K562 (cell line): Measurements from ENCODE around the gene TP53I3. TPM values are rescaled to one million over a fixed set of nuclear protein-coding genes. Genes with fewer than 3 reads are reported as not detected.
A peak's percentile ranks its signal among the peaks of the same experiment; 100 is the strongest.

Experiments
- BDP1 ChIP-seq: IDR thresholded peaks from 3 replicates; pipeline ENCODE4 v1.6.1; 2011; ENCODE audit not compliant: insufficient read length, insufficient read depth
- EP300 ChIP-seq: IDR thresholded peaks from 2 replicates; pipeline ENCODE4 v1.6.1; 2012; ENCODE audit warnings: low read length, improper control_type of control experiment
- KDM5B ChIP-seq: fragments of 200-600 bp; sonication (generic); IDR thresholded peaks from 2 replicates; pipeline ENCODE4 v1.6.1; 2012; ENCODE audit warnings: low read depth, mild to moderate bottlenecking, moderate library complexity, low read length, control low read depth, inconsistent platforms; ENCODE audit not compliant: insufficient replicate concordance
- MCM2 ChIP-seq: fragments of 450-650 bp; IDR thresholded peaks from 2 replicates; pipeline ENCODE4 v1.6.1; 2017; ENCODE audit warnings: low read depth, mild to moderate bottlenecking
- MCM3 ChIP-seq: fragments of 450-650 bp; IDR thresholded peaks from 2 replicates; pipeline ENCODE4 v1.6.1; 2016
- NCOA6 ChIP-seq: fragments of 450-650 bp; IDR thresholded peaks from 2 replicates; pipeline ENCODE4 v1.6.1; 2017; ENCODE audit warnings: mild to moderate bottlenecking
- NELFE ChIP-seq: IDR thresholded peaks from 2 replicates; pipeline ENCODE4 v1.6.1; 2011; ENCODE audit warnings: mild to moderate bottlenecking; ENCODE audit not compliant: insufficient read depth, insufficient read length
- NFATC3 ChIP-seq: fragments of 450-650 bp; IDR thresholded peaks from 2 replicates; pipeline ENCODE4 v1.6.1; 2017; ENCODE audit warnings: mild to moderate bottlenecking
- NR3C1 ChIP-seq: sonication (generic); formaldehyde crosslinking; IDR thresholded peaks from 2 replicates; pipeline ENCODE4 v1.8.1; 2022; ENCODE audit warnings: missing genetic modification reagents
- PCBP1 ChIP-seq: fragments of 200-400 bp; formaldehyde crosslinking; IDR thresholded peaks from 2 replicates; pipeline ENCODE4 v1.6.1; 2018; ENCODE audit warnings: mild to moderate bottlenecking, low read depth, low read length; ENCODE audit not compliant: poor library complexity, severe bottlenecking
- POLR3A ChIP-seq: IDR thresholded peaks from 2 replicates; pipeline ENCODE4 v1.6.1; 2011; ENCODE audit warnings: borderline replicate concordance, mild to moderate bottlenecking, moderate library complexity; ENCODE audit not compliant: insufficient read length, insufficient read depth; ENCODE audit errors: extremely low read depth
- PRDM10 ChIP-seq: fragments of 450-650 bp; IDR thresholded peaks from 2 replicates; pipeline ENCODE4 v1.6.1; 2018; ENCODE audit not compliant: partially characterized antibody
- RBM15 ChIP-seq: fragments of 200-400 bp; formaldehyde crosslinking; IDR thresholded peaks from 2 replicates; pipeline ENCODE4 v1.6.1; 2018; ENCODE audit warnings: mild to moderate bottlenecking, low read length, moderate library complexity; ENCODE audit not compliant: insufficient read depth
- SRSF9 ChIP-seq: fragments of 200-400 bp; formaldehyde crosslinking; IDR thresholded peaks from 2 replicates; pipeline ENCODE4 v1.6.1; 2017; ENCODE audit warnings: low read depth, low read length, borderline replicate concordance
- ZNF124 ChIP-seq: sonication (generic); formaldehyde crosslinking; IDR thresholded peaks from 2 replicates; pipeline ENCODE4 v1.8.1; 2022; ENCODE audit warnings: missing genetic modification reagents
- ZNF224 ChIP-seq: sonication (generic); formaldehyde crosslinking; IDR thresholded peaks from 2 replicates; pipeline ENCODE4 v1.8.0; 2022; ENCODE audit warnings: mild to moderate bottlenecking, missing genetic modification reagents
- ZNF518B ChIP-seq: fragments of 250-450 bp; sonication (Bioruptor Pico); IDR thresholded peaks from 2 replicates; pipeline ENCODE4 v1.5.0; 2021; ENCODE audit warnings: mild to moderate bottlenecking, moderate library complexity
- polyA plus RNA-seq, 8 experiments: library from polyadenylated mRNA; depleted of rRNA in 4 of 8; stranded (reverse) in 5 of 8; unstranded in 3 of 8; fragments of >200 nt; fragmentation: Nextera tagmentation in 2 of 8; fragmentation: Illumina TruSeq in 1 of 8; extraction: Ambion mirVana in 2 of 8; extraction: Trizol in 1 of 8; gene quantifications; 2 replicates each; pipeline versions ENCODE4 v1.2.1 to v1.2.3, GENCODE V29; 2011 to 2014; ENCODE audit warnings: inconsistent platforms in 1 of 8, missing spikeins in 1 of 8
- total RNA-seq, 7 experiments: library from RNA; depleted of rRNA in 6 of 7; stranded (reverse); fragments of >200 nt in 6 of 7; fragmentation: Illumina TruSeq in 2 of 7; extraction: Trizol in 2 of 7; gene quantifications; 2 replicates each; pipeline versions ENCODE4 v1.2.1 to v1.2.3, GENCODE V29; 2011 to 2021; ENCODE audit warnings: low replicate concordance in 1 of 7
- TF ChIP-seq, protein P1 (sequence below), 2 experiments: fragments of 450-650 bp in 1 of 2; sonication (generic) in 1 of 2; formaldehyde crosslinking; conservative IDR thresholded peaks; 2 replicates each; pipeline versions ENCODE4 v1.4.0 to v1.8.1; 2020 to 2022; ENCODE audit warnings: mild to moderate bottlenecking in 1 of 2, missing genetic modification reagents in 1 of 2
- TF ChIP-seq, protein P2 (sequence below): fragments of 250-450 bp; sonication (Bioruptor Pico); IDR thresholded peaks from 2 replicates; pipeline ENCODE4 v1.4.0; 2020

Gene TP53I3
- total and polyA plus RNA-seq, 9 of the 15 experiments (the other 6 are each of a cell fraction or from before 2014, with no cell fraction given): 0.65 to 9.5 (median 5.6) TPM

DNA sequence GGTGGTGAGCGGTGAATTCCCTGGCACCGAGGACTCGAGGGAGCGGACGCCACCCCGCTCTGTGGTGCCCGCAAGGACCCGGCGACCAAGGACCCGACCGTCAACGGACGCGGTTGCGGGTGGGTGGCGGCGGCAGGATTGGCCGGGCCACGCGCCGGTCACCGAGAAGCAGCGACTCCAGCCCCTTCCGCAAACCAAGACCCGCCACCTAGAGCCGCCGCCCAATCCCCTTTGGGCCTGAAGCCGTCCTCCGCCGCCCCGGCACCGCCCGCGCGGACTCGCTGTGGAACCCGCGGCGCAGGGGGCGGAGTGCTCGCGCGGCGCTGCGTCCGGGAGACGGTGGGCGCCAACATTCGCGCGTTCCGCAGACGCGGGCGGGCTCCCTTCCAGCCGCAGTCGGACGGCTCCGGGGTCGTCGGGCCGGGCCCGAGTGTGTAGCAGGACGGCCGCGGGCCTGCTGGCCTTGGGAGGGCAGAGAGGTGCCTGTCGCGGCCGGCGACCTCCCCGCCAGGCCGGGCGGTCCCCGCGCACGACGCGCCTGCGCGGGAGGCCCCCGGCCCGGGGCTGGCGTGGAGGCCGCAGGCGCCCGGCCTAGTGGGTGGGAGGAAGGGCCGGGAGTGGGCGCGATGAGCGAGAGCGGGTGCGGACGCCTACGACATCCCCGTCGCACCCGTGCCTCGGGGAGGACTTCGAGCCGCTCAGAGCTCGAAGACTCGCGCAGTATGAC, 38.7 kb upstream of the TP53I3 start, which contains the start of the genes FAM228B and PFN4 (continued):
- TF ChIP-seq ZNF518B (CRISPR knock-in tag) (no peak), MCM2 (no peak), NCOA6 (peak; percentile 67; the same call in 1 of the 2 replicates), NELFE (no peak), EP300 (no peak), PRDM10 (no peak), POLR3A (no peak), KDM5B (peak; percentile 90), ZNF224 (no peak; the same call in 1 of the 2 replicates), ZNF124 (CRISPR knock-in tag) (0 out of 2 replicates have a peak, but pooled peaks have one; percentile 11), NFATC3 (no peak), MCM3 (no peak), RBM15 (no peak), BDP1 (no peak), PCBP1 (no peak), SRSF9 (no peak), NR3C1 (CRISPR knock-in tag) (no peak)
- TF ChIP-seq, protein P1, sequence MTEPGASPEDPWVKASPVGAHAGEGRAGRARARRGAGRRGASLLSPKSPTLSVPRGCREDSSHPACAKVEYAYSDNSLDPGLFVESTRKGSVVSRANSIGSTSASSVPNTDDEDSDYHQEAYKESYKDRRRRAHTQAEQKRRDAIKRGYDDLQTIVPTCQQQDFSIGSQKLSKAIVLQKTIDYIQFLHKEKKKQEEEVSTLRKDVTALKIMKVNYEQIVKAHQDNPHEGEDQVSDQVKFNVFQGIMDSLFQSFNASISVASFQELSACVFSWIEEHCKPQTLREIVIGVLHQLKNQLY (CRISPR knock-in tag; conservative IDR thresholded peaks at IDR 0.05): no peak
- TF ChIP-seq, protein P2, sequence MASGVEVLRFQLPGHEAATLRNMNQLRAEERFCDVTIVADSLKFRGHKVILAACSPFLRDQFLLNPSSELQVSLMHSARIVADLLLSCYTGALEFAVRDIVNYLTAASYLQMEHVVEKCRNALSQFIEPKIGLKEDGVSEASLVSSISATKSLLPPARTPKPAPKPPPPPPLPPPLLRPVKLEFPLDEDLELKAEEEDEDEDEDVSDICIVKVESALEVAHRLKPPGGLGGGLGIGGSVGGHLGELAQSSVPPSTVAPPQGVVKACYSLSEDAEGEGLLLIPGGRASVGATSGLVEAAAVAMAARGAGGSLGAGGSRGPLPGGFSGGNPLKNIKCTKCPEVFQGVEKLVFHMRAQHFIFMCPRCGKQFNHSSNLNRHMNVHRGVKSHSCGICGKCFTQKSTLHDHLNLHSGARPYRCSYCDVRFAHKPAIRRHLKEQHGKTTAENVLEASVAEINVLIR: no peak
